LNCaP clone FGC (cell line): ENCODE results near the gene NRSN2.
"Not testable (repeated sequence)": the region's sequence is repeated elsewhere in the genome, so short reads cannot be mapped to it uniquely, and the experiment has no call there.

Experiments used
- DNase-seq: peaks from one replicate; pipeline ENCODE4 v3.0.0-alpha.2; 2011; ENCODE audit warnings: low read depth
- H3K4me3 ChIP-seq: 2 replicates; pipeline ENCODE4 v1.5.1; 2011; ENCODE audit warnings: mild to moderate bottlenecking, low read depth, low read length, control low read depth
- CTCF ChIP-seq: IDR thresholded peaks from 2 replicates; pipeline ENCODE4 v1.5.1; 2012; ENCODE audit warnings: mild to moderate bottlenecking; ENCODE audit not compliant: control insufficient read depth, insufficient read depth; ENCODE audit errors: extremely low read depth

The NRSN2 gene

GRCh38 chr20:385448-385847, 38.5 kb downstream of the NRSN2 start:
- no peak for TF ChIP-seq CTCF
- DNase-seq = no peak
- no peak overlapping the region for H3K4me3 ChIP-seq

GRCh38 chr20:386634-387033, 39.7 kb downstream of the NRSN2 start:
- DNase-seq, H3K4me3 ChIP-seq: not testable (repeated sequence)

GRCh38 chr20:387520-387919, 40.6 kb downstream of the NRSN2 start:
- no peak overlapping the region for H3K4me3 ChIP-seq
- no peak for DNase-seq
- no peak for TF ChIP-seq CTCF

GRCh38 chr20:388034-388994, 41.4 kb downstream of the NRSN2 start:
- no peak overlapping the region for H3K4me3 ChIP-seq
- no peak for DNase-seq
- TF ChIP-seq CTCF = no peak

GRCh38 chr20:389220-389619, 42.3 kb downstream of the NRSN2 start:
- no peak overlapping the region for H3K4me3 ChIP-seq
- DNase-seq = no peak
- TF ChIP-seq CTCF = no peak

GRCh38 chr20:391041-391711, 44.3 kb downstream of the NRSN2 start:
- no peak for DNase-seq
- H3K4me3 ChIP-seq = no peak overlapping the region
- TF ChIP-seq CTCF = no peak

GRCh38 chr20:393296-393695, 46.4 kb downstream of the NRSN2 start:
- not testable (repeated sequence) for H3K4me3 ChIP-seq, DNase-seq

GRCh38 chr20:396252-396618, 49.3 kb downstream of the NRSN2 start:
- H3K4me3 ChIP-seq = no peak overlapping the region
- no peak for DNase-seq
- TF ChIP-seq CTCF = no peak
